ENCODE results near the gene VSX2. TPM values are rescaled to one million over a fixed set of nuclear protein-coding genes. Genes with fewer than 3 reads are reported as not detected.

VSX2 gene
- not detected in 5 replicates for total RNA-seq (2022; extraction: Qiagen RNA extraction)

GRCh38 chr14:74238974-74239847, at the start of gene VSX2:
TSS of gene VSX2 (plus strand) at chr14:74239449. CDS start at chr14:74239562, 113 bp downstream.

GRCh38 chr14:74302634-74303569, 63.7 kb downstream of the VSX2 start, which contains the start of gene ABCD4:
TSS of gene ABCD4 (minus strand) at chr14:74302934. CDS start at chr14:74302912, 22 bp downstream.

Other genes starting within 250 kb of the VSX2 start
- 5.7 to 7.3 TPM (median 6.7 TPM) in 5 replicates for gene ENTPD5, start 220.2 kb upstream of the VSX2 start, total RNA-seq (2022; extraction: Qiagen RNA extraction)
- 2.0 to 4.7 TPM (median 3.4 TPM) in 5 replicates for gene BBOF1, start 220.1 kb upstream of the VSX2 start, total RNA-seq (2022; extraction: Qiagen RNA extraction)
- gene ALDH6A1, start 155.0 kb upstream of the VSX2 start, total RNA-seq (2022; extraction: Qiagen RNA extraction): 2.4 to 3.1 TPM (median 2.5 TPM) in 5 replicates
- gene LIN52, start 154.5 kb upstream of the VSX2 start, total RNA-seq (2022; extraction: Qiagen RNA extraction): 3.8 to 7.0 TPM (median 4.4 TPM) in 5 replicates
- 30.7 to 34.1 TPM (median 32.5 TPM) in 5 replicates for gene ABCD4, start 63.5 kb downstream of the VSX2 start, total RNA-seq (2022; extraction: Qiagen RNA extraction)
- gene VRTN, start 109.0 kb downstream of the VSX2 start, total RNA-seq (2022; extraction: Qiagen RNA extraction): 0.03 TPM in 1 of 5 replicates, not detected in the others
- gene SYNDIG1L, start 186.8 kb downstream of the VSX2 start, total RNA-seq (2022; extraction: Qiagen RNA extraction): not detected in 5 replicates

Measured in A549 treated with Hydrocortisone at 1 μM for 4 hours (cell line).